Endothelial cell of umbilical vein (primary cell): ENCODE measurements around the gene KLF13. TPM values are rescaled to one million over a fixed set of nuclear protein-coding genes. Genes with fewer than 3 reads are reported as not detected.

Experiments used
- BruUV-seq: library from RNA; stranded (reverse); fragments of 400-500 nt; replicated peaks from 2 replicates; lab custom pipeline; 2021; lab: Mats Ljungman, UMichigan
- CTCF ChIA-PET: fragments of 300-600, 350-600 bp; sonication (Branson Sonifier 250); formaldehyde crosslinking; loops from one replicate; lab custom pipeline; 2021; ENCODE audit warnings: antibody characterized with exemption, inconsistent platforms; lab: Charles Lee
- POLR2A ChIA-PET: fragments of 300-600, 350-600 bp; sonication (Branson Sonifier 250); formaldehyde crosslinking; loops from one replicate; lab custom pipeline; 2021; ENCODE audit warnings: antibody characterized with exemption, inconsistent platforms; lab: Charles Lee
- DNase-seq: peaks from one replicate; pipeline ENCODE4 v3.0.0-alpha.2; 2011; ENCODE audit warnings: low read depth, low spot score
- FAIRE-seq: peaks from 2 replicates; lab custom pipeline; 2011; peaks lifted over from hg19 to GRCh38; lab: Jason Lieb, UNC
- H2AFZ ChIP-seq: 2 replicates; pipeline ENCODE4 v1.6.0; 2012; ENCODE audit warnings: low read depth, low read length, control low read depth, inconsistent platforms
- H3K27ac ChIP-seq: 2 replicates; pipeline ENCODE4 v1.5.1; 2011; ENCODE audit warnings: low read depth, mild to moderate bottlenecking, control low read depth, low read length, moderate library complexity; ENCODE audit not compliant: insufficient read depth
- H3K27me3 ChIP-seq, 2 experiments: 2 replicates each; pipeline versions ENCODE4 v1.6.0 to v1.6.1; 2011; ENCODE audit warnings: low read length in 2 of 2, mixed read lengths in 1 of 2; ENCODE audit not compliant: control insufficient read depth in 2 of 2, insufficient read depth in 2 of 2
- H3K36me3 ChIP-seq, 2 experiments: 2 replicates in 1 of 2; 3 replicates in 1 of 2; pipeline ENCODE4 v1.5.1; 2011; ENCODE audit warnings: low read length in 2 of 2, mild to moderate bottlenecking in 1 of 2, moderate library complexity in 1 of 2; ENCODE audit not compliant: control insufficient read depth in 2 of 2, insufficient read depth in 2 of 2; ENCODE audit errors: extremely low read depth in 1 of 2
- H3K4me1 ChIP-seq: 3 replicates; pipeline ENCODE4 v1.5.1; 2011; ENCODE audit warnings: mild to moderate bottlenecking, low read length; ENCODE audit not compliant: control insufficient read depth, insufficient read depth; ENCODE audit errors: extremely low read depth
- H3K4me2 ChIP-seq: 2 replicates; pipeline ENCODE4 v1.6.1; 2011; ENCODE audit warnings: low read length, control low read depth, mixed read lengths; ENCODE audit not compliant: insufficient read depth
- H3K4me3 ChIP-seq, 3 experiments: fragments of 200-600 bp in 1 of 3; sonication (generic), shearing (Covaris generic) in 1 of 3; replicated peaks in 1 of 3; 2 replicates each; pipeline ENCODE4 v1.5.1; 2011 to 2016; ENCODE audit warnings: control low read depth in 3 of 3, low read length in 3 of 3, mild to moderate bottlenecking in 2 of 3, inconsistent platforms in 1 of 3, low read depth in 1 of 3, moderate library complexity in 1 of 3; ENCODE audit not compliant: insufficient read depth in 1 of 3
- H3K79me2 ChIP-seq: 2 replicates; pipeline ENCODE4 v1.6.0; 2012; ENCODE audit warnings: low read length, inconsistent platforms; ENCODE audit not compliant: control insufficient read depth, insufficient read depth
- H3K9ac ChIP-seq: replicated peaks from 2 replicates; pipeline ENCODE3; 2011; ENCODE audit warnings: low read length, control low read depth; ENCODE audit not compliant: insufficient read depth; ENCODE audit errors: extremely low read depth
- H3K9me1 ChIP-seq: replicated peaks from 3 replicates; pipeline ENCODE4 v1.6.0; 2011; ENCODE audit warnings: mild to moderate bottlenecking, low read length; ENCODE audit not compliant: control insufficient read depth, insufficient read depth; ENCODE audit errors: extremely low read depth
- H3K9me3 ChIP-seq: replicated peaks from 2 replicates; pipeline ENCODE4 v1.5.1; 2012; ENCODE audit warnings: low read length, inconsistent platforms; ENCODE audit not compliant: control insufficient read depth, insufficient read depth
- H4K20me1 ChIP-seq: replicated peaks from 2 replicates; pipeline ENCODE3; 2011; ENCODE audit warnings: mild to moderate bottlenecking, low read length; ENCODE audit not compliant: control insufficient read depth, insufficient read depth; ENCODE audit errors: extremely low read depth
- EZH2 ChIP-seq: IDR thresholded peaks from 2 replicates; pipeline ENCODE4 v1.6.1; 2012; ENCODE audit warnings: borderline replicate concordance, low read depth, mild to moderate bottlenecking, moderate library complexity, low read length, inconsistent platforms; ENCODE audit not compliant: severe bottlenecking
- FOS ChIP-seq: IDR thresholded peaks from 2 replicates; pipeline ENCODE4 v1.6.1; 2011; ENCODE audit warnings: mild to moderate bottlenecking, low read length, moderate library complexity, borderline replicate concordance; ENCODE audit not compliant: insufficient read depth
- GATA2 ChIP-seq: IDR thresholded peaks from 2 replicates; pipeline ENCODE4 v1.7.0; 2011; ENCODE audit warnings: low read depth, mild to moderate bottlenecking, moderate library complexity, mixed read lengths, low read length; ENCODE audit not compliant: insufficient read length, insufficient read depth
- JUN ChIP-seq: IDR thresholded peaks from 2 replicates; pipeline ENCODE4 v1.6.1; 2011; ENCODE audit warnings: borderline replicate concordance, low read depth; ENCODE audit not compliant: insufficient read length, insufficient read depth
- MYC ChIP-seq: IDR thresholded peaks from one replicate; pipeline ENCODE4 v1.6.1; 2011; ENCODE audit warnings: mild to moderate bottlenecking, low read depth, low read length
- POLR2A ChIP-seq: IDR thresholded peaks from 2 replicates; pipeline ENCODE4 v1.6.1; 2012; ENCODE audit warnings: low read depth, mild to moderate bottlenecking, control low read depth, low read length
- POLR2AphosphoS5 ChIP-seq: IDR thresholded peaks from 2 replicates; pipeline ENCODE4 v1.6.1; 2012; ENCODE audit warnings: low read depth, mild to moderate bottlenecking, control low read depth, low read length, moderate library complexity; ENCODE audit not compliant: insufficient read depth
- dilution Hi-C: fragments of 300-500 bp; cut with MboI; formaldehyde crosslinking; loops from one replicate; pipeline ENCODE4 v1.15.0; 2019; ENCODE audit warnings: low sequenced_read_pairs; ENCODE audit not compliant: extremely low pct_ligation_motif_present
- intact Hi-C: fragments of 100-400 bp; cut with micrococcal nuclease; formaldehyde crosslinking; loops from one replicate; pipeline ENCODE4 v1.10.0; 2022
- polyA plus RNA-seq, 4 experiments: library from polyadenylated mRNA; depleted of rRNA in 3 of 4; stranded (reverse) in 3 of 4; unstranded in 1 of 4; fragments of >200 nt; gene quantifications; 2 replicates each; pipeline versions ENCODE4 v1.2.1 to v1.2.3, GENCODE V29; 2011 to 2012; ENCODE audit warnings: missing spikeins in 1 of 4
- total RNA-seq: library from RNA; stranded (reverse); gene quantifications from 2 replicates; pipeline ENCODE4 v1.2.3, GENCODE V29; 2021
- TF ChIP-seq, protein P1 (sequence below), 2 donors: IDR thresholded peaks; 1 replicate in 1 of 2; 2 replicates in 1 of 2; pipeline ENCODE4 v1.5.1; 2011; ENCODE audit warnings: low read length in 2 of 2, mild to moderate bottlenecking in 2 of 2, moderate library complexity in 2 of 2, control low read depth in 1 of 2, inconsistent platforms in 1 of 2, low read depth in 1 of 2; ENCODE audit not compliant: insufficient read depth in 1 of 2; ENCODE audit errors: extremely low read depth in 1 of 2
- TF ChIP-seq, protein P2 (sequence below): IDR thresholded peaks from 2 replicates; pipeline ENCODE4 v1.6.1; 2011; ENCODE audit not compliant: insufficient read depth, insufficient read length

Gene KLF13
- total and polyA plus RNA-seq, 2 donors (not counting 3 experiments of a cell fraction or from before 2014, with no cell fraction given), result 10.1 to 31.9 TPM

DNA sequence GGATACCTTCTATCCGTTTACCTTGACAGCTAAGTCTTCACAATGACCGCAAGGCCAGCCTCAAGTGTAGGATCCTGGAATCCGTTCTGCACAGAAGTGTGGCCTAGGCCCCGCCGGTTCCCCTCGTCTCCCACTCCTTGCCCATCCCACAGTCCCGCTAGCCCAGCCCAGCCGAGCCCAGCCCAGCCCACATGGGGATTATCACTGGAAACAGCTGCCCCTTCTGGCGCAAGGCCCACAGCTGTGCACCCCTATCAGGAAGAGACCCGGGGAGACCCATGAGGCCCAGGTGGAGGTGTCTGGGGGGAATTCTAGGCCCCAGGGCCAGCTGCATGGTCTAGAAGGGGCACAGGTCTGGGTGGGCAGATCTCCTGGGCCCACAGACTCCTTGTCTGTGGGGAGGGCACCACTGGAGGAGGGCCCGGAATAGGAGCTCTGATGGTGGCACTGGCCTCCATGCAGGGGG, 27.9 kb upstream of the KLF13 start:
- no peak overlapping the region for H3K27ac ChIP-seq
- dilution Hi-C loops (no loop called here), intact Hi-C loops (no loop called here)
- peaks cover 11 to 17% of the 10 kb centered on the region in 2 experiments for H3K27me3 ChIP-seq
- H3K4me3 ChIP-seq, result no peak overlapping the region
- H3K9me1 ChIP-seq, result no peaks in the 10 kb centered on the region
- H2AFZ ChIP-seq, result no peak overlapping the region
- TF ChIP-seq, protein P1, sequence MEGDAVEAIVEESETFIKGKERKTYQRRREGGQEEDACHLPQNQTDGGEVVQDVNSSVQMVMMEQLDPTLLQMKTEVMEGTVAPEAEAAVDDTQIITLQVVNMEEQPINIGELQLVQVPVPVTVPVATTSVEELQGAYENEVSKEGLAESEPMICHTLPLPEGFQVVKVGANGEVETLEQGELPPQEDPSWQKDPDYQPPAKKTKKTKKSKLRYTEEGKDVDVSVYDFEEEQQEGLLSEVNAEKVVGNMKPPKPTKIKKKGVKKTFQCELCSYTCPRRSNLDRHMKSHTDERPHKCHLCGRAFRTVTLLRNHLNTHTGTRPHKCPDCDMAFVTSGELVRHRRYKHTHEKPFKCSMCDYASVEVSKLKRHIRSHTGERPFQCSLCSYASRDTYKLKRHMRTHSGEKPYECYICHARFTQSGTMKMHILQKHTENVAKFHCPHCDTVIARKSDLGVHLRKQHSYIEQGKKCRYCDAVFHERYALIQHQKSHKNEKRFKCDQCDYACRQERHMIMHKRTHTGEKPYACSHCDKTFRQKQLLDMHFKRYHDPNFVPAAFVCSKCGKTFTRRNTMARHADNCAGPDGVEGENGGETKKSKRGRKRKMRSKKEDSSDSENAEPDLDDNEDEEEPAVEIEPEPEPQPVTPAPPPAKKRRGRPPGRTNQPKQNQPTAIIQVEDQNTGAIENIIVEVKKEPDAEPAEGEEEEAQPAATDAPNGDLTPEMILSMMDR (IDR thresholded peaks at IDR 0.05; ENCODE audit: extremely low read depth in 1 of 2, insufficient read depth in 1 of 2, low read depth in 1 of 2, low read length in 2 of 2), result no peak
- TF ChIP-seq POLR2AphosphoS5, result no peak
- TF ChIP-seq GATA2, result no peak
- TF ChIP-seq POLR2A, result no peak
- TF ChIP-seq MYC, result no peak
- TF ChIP-seq, protein P2, sequence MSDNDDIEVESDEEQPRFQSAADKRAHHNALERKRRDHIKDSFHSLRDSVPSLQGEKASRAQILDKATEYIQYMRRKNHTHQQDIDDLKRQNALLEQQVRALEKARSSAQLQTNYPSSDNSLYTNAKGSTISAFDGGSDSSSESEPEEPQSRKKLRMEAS, result no peak
- TF ChIP-seq EZH2, result no peak
- TF ChIP-seq JUN, result no peak
- no peak for TF ChIP-seq FOS
- no TSS peak for BruUV-seq
- H4K20me1 ChIP-seq, result no peaks in the 10 kb centered on the region
- H3K9ac ChIP-seq, result no peak overlapping the region
- FAIRE-seq (no peak), DNase-seq (no peak)
- H3K4me1 ChIP-seq, result no peaks in the 10 kb centered on the region
- ChIA-PET POLR2A (no interaction called here), CTCF (no interaction called here)
- H3K4me2 ChIP-seq, result no peak overlapping the region
- H3K79me2 ChIP-seq, result no peaks in the 10 kb centered on the region
- no peaks in the 10 kb centered on the region for H3K36me3 ChIP-seq
- no peaks in the 10 kb centered on the region for H3K9me3 ChIP-seq
